ENCODE results near the gene MTUS2. TPM values are rescaled to one million over a fixed set of nuclear protein-coding genes. Genes with fewer than 3 reads are reported as not detected.

MTUS2 gene
- total RNA-seq, 1 experiment from 2014 or later, result 0.35 TPM

DNA sequence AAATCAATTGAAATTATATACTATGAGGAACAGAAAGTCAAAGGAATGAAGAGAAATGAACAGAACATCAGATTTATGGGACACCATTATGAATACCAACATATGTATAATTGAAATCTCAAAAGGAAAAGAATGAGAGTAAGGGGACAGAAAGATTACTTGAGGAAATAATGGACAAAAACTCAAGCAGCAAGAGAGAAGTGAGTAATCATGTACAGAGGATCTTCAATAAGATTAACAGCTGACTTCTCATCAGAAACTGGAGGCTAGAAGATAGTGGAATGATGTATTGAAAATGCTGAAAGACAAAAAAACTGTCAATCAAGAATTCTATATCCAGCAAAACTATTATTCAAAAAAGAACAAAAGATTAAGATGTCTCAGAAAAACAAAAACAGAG is 10.4 kb downstream of the MTUS2 start:
- H3K27me3 ChIP-seq (ENCODE audit: insufficient read depth, low read length), result no peaks in the 10 kb centered on the region
- H2BK15ac ChIP-seq (ENCODE audit: low read depth, low read length), result no peak overlapping the region
- H2AFZ ChIP-seq (ENCODE audit: low read length), result no peak overlapping the region
- no peak overlapping the region for H2BK20ac ChIP-seq (ENCODE audit: low read depth, low read length, poor library complexity, severe bottlenecking)
- H3K79me1 ChIP-seq (ENCODE audit: insufficient read depth, low read depth, low read length, poor library complexity, severe bottlenecking), result no peaks in the 10 kb centered on the region
- no peaks in the 10 kb centered on the region for H3K4me1 ChIP-seq (ENCODE audit: insufficient read depth, low read length)
- H4K91ac ChIP-seq (ENCODE audit: insufficient read length, low read depth, low read length), result no peak overlapping the region
- H3K9me3 ChIP-seq (ENCODE audit: control insufficient read depth, low read depth, low read length), result no peaks in the 10 kb centered on the region
- no peak overlapping the region for H4K5ac ChIP-seq (ENCODE audit: insufficient read length, low read depth, low read length)
- H3T11ph ChIP-seq (ENCODE audit: low read length), result no peak overlapping the region
- Mint-ChIP-seq H3K4me3 (no peak overlapping the region), H3K27ac (no peak overlapping the region), H3K9me3 (peaks cover 40 to 49% of the 10 kb centered on the region in 2 experiments), H3K27me3 (ENCODE audit: low read depth) (peaks cover 21% of the 10 kb centered on the region), H3K36me3 (ENCODE audit: insufficient read depth in 1 of 3, low read depth in 3 of 3) (peaks cover 7 to 30% (median 8%) of the 10 kb centered on the region in 3 experiments; a peak in 5 of 7 replicates), H3K4me1 (no peaks in the 10 kb centered on the region)
- no peak overlapping the region for H4K8ac ChIP-seq (replicated peaks; ENCODE audit: insufficient read length, low read depth, low read length)
- H3K23me2 ChIP-seq (ENCODE audit: insufficient read length, low read depth, low read length, poor library complexity, severe bottlenecking), result no peaks in the 10 kb centered on the region
- H2AK5ac ChIP-seq (ENCODE audit: insufficient read length, low read length), result no peak overlapping the region
- no peak overlapping the region for H3K27ac ChIP-seq (ENCODE audit: insufficient read length, low read depth, low read length)
- H2BK120ac ChIP-seq (ENCODE audit: low read depth, low read length, poor library complexity, severe bottlenecking), result no peak overlapping the region
- no peak overlapping the region for H2BK5ac ChIP-seq (ENCODE audit: insufficient read length, low read length)
- H3K14ac ChIP-seq (ENCODE audit: insufficient read depth, low read length), result no peak overlapping the region
- no peak overlapping the region for H3K18ac ChIP-seq (ENCODE audit: insufficient read length, low read depth, low read length)
- no peak overlapping the region for H3K9ac ChIP-seq (ENCODE audit: extremely low read depth, insufficient read length, low read length)
- H2BK12ac ChIP-seq (ENCODE audit: insufficient read length, low read depth, low read length), result no peak overlapping the region
- H3K4me2 ChIP-seq (ENCODE audit: insufficient read depth, insufficient read length, low read length), result no peak overlapping the region
- no peak for DNase-seq
- H3K23ac ChIP-seq (ENCODE audit: insufficient read length, low read depth, low read length), result no peak overlapping the region
- H3K56ac ChIP-seq (ENCODE audit: insufficient read length, low read depth, low read length), result no peak overlapping the region
- H4K20me1 ChIP-seq (ENCODE audit: control insufficient read depth, insufficient read depth, insufficient read length), result no peaks in the 10 kb centered on the region
- H3K79me2 ChIP-seq (ENCODE audit: insufficient read depth, low read length), result no peaks in the 10 kb centered on the region
- no peak overlapping the region for H3K4ac ChIP-seq (ENCODE audit: low read depth, low read length)
- TF ChIP-seq, protein P1, sequence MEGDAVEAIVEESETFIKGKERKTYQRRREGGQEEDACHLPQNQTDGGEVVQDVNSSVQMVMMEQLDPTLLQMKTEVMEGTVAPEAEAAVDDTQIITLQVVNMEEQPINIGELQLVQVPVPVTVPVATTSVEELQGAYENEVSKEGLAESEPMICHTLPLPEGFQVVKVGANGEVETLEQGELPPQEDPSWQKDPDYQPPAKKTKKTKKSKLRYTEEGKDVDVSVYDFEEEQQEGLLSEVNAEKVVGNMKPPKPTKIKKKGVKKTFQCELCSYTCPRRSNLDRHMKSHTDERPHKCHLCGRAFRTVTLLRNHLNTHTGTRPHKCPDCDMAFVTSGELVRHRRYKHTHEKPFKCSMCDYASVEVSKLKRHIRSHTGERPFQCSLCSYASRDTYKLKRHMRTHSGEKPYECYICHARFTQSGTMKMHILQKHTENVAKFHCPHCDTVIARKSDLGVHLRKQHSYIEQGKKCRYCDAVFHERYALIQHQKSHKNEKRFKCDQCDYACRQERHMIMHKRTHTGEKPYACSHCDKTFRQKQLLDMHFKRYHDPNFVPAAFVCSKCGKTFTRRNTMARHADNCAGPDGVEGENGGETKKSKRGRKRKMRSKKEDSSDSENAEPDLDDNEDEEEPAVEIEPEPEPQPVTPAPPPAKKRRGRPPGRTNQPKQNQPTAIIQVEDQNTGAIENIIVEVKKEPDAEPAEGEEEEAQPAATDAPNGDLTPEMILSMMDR (conservative IDR thresholded peaks at IDR 0.05), result no peak

Measured in H9 (cell line).